Cardiac fibroblast (primary cell): ENCODE results near the gene SYT13.
A peak's percentile ranks its signal among the peaks of the same experiment; 100 is the strongest.

Source experiments
- DNase-seq, 2 donors: peaks; one replicate each; pipeline versions ENCODE4 v3.0.0 to v3.0.0-alpha.2; 2010; ENCODE audit warnings: low read depth in 2 of 2
- H3K4me3 ChIP-seq, 2 donors: replicated peaks in 1 of 2; 1 replicate in 1 of 2; 2 replicates in 1 of 2; pipeline ENCODE4 v1.5.1; 2011; ENCODE audit warnings: low read depth in 2 of 2, low read length in 2 of 2, mild to moderate bottlenecking in 2 of 2, moderate library complexity in 1 of 2
- CTCF ChIP-seq: IDR thresholded peaks from one replicate; pipeline ENCODE4 v1.5.1; 2011; ENCODE audit warnings: low read depth, mild to moderate bottlenecking, low read length, inconsistent platforms

Gene SYT13

DNA sequence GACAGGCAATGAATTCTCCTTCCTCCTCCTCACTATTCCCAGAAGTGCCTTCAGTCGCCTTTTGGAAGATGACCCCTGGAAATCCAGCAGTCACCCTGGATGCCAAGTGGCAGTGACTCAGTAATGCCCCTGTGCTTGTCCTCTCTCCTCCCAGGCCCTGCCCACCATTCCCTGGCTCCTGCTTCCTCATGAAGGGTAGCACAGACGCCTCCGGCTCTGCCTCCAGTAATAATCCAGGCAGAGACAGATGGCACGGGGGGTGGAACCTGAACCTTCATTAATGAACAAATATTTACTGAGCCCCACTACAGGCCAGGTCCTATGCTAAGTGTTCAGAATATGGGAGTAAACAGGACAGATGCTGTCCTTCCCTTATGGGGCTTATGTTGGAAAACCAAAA lies 23.2 kb downstream of the SYT13 start:
- no peak for TF ChIP-seq CTCF
- H3K4me3 ChIP-seq = no peak overlapping the region
- no peak for DNase-seq

DNA sequence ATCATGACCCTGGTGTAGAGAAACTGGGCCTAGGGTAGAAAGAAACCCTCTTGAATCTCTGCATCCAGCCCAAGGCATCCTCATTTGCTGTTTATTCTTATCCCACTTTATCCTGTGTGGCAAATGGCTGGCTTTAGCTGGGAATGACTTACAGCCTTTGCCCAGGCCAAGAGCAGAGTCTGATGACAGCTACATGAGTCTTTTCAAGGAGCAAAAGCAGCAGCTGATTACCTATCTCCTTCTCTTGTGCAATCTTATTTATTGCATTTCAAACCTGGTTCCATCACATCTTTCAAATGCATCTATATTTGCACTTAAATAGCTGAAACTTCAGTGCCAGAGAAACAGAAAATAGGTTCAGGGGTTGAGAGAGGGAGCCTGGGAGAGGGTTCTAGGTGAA lies 26.1 kb downstream of the SYT13 start:
- TF ChIP-seq CTCF = no peak
- no peak overlapping the region for H3K4me3 ChIP-seq
- no peak for DNase-seq

DNA sequence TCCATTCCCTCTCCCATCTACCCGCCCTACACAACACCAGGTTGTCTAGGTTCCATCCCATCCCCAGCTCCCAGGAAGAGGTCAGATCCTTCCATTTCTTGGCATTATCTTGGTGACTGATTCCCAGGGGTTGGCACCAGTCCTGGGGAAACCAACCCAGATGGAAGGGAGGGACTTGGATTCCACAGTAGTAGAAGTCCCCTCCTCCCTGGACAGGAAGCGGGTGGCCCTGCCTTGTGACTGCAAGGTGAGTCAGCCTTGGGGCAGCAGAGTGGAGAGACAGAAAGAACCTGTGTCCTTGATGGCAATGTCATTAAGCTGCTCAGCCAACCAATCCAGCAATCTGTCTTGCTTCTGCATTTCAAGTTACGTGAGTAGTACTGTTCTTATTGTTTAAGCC lies 26.5 kb downstream of the SYT13 start:
- H3K4me3 ChIP-seq = no peak overlapping the region
- DNase-seq = no peak
- no peak for TF ChIP-seq CTCF

DNA sequence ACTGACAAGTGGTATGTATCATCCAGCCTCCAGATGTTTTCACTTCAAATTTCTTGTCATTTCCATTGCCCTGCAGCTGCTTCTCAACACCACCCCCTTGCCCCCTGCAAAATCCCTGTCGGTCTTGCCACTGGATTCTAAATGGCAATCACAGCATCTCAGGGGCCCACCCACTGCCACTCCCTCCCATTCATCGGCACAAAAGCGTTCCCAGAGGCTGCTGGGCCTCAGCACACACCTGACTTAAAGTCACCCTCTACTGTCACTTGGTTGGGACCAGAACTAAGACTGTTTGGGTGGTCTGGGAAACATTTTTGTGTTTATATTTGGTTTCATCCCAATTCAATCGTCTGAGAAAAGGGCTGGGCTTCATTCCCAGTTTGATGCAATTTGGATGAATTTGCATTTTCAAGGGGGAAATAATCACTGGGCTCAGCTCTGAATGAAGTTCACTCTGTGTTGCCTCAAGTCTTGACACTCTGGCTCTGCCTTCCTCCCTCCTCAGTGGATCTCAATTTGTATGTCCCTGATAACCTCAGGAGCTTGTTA lies 27.1 kb downstream of the SYT13 start:
- TF ChIP-seq CTCF = no peak

GRCh38 chr11:45254070-45254469 lies 32.1 kb downstream of the SYT13 start:
- DNase-seq = no peak
- no peak overlapping the region for H3K4me3 ChIP-seq
- no peak for TF ChIP-seq CTCF

More for the DNA sequence above, 27.1 kb downstream of the SYT13 start:
- H3K4me3 ChIP-seq = no peak overlapping the region
- no peak for DNase-seq

- no peak overlapping the region for H3K4me3 ChIP-seq
- TF ChIP-seq CTCF = no peak
- DNase-seq = no peak
Observed at GRCh38 chr11:45253640-45254039, 32.5 kb downstream of the SYT13 start.

GRCh38 chr11:45252877-45253276 lies 33.3 kb downstream of the SYT13 start:
- peak in 1 of 2 donors; percentile 29 for DNase-seq
- TF ChIP-seq CTCF = no peak
- H3K4me3 ChIP-seq = no peak overlapping the region
